ENCODE data around the gene CENPS. TPM values are rescaled to one million over a fixed set of nuclear protein-coding genes. Genes with fewer than 3 reads are reported as not detected.
A peak's percentile ranks its signal among the peaks of the same experiment; 100 is the strongest.
"Not testable (repeated sequence)": the region's sequence is repeated elsewhere in the genome, so short reads cannot be mapped to it uniquely, and the experiment has no call there.

Gene CENPS
- total RNA-seq, 1 donor from 2014 or later: 15.2 TPM

GRCh38 chr1:10400013-10400412, 30.2 kb upstream of the CENPS start:
- intact Hi-C loops (cut with micrococcal nuclease): no loop called here
- ChIA-PET CTCF (interaction anchor here (2.5 kb wide), 1 partner anchor 12 kb away, joined by 9 read pairs; no protein-coding TSS in a partner anchor), POLR2A (interaction anchor here (1.9 to 2.0 kb wide), 2 partner anchors 22 to 1508 kb away, joined by 5 to 8 read pairs; no protein-coding TSS in a partner anchor)
- DNase-seq (no peak), ATAC-seq (ENCODE audit: low read depth) (no peak)
- Mint-ChIP-seq H3K36me3 (ENCODE audit: low read depth) (peaks cover 41% of the 10 kb centered on the region), H3K9me3 (no peaks in the 10 kb centered on the region), H3K4me1 (peaks cover 22% of the 10 kb centered on the region), H3K27me3 (no peaks in the 10 kb centered on the region), H3K4me3 (peak overlapping the region; percentile 92), H3K27ac (peak overlapping the region; percentile 66)
- TF ChIP-seq, protein P1, sequence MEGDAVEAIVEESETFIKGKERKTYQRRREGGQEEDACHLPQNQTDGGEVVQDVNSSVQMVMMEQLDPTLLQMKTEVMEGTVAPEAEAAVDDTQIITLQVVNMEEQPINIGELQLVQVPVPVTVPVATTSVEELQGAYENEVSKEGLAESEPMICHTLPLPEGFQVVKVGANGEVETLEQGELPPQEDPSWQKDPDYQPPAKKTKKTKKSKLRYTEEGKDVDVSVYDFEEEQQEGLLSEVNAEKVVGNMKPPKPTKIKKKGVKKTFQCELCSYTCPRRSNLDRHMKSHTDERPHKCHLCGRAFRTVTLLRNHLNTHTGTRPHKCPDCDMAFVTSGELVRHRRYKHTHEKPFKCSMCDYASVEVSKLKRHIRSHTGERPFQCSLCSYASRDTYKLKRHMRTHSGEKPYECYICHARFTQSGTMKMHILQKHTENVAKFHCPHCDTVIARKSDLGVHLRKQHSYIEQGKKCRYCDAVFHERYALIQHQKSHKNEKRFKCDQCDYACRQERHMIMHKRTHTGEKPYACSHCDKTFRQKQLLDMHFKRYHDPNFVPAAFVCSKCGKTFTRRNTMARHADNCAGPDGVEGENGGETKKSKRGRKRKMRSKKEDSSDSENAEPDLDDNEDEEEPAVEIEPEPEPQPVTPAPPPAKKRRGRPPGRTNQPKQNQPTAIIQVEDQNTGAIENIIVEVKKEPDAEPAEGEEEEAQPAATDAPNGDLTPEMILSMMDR (IDR thresholded peaks at IDR 0.05): no peak

- intact Hi-C loops (cut with micrococcal nuclease): no loop called here
- Mint-ChIP-seq H3K4me1 (peaks cover 22% of the 10 kb centered on the region), H3K36me3 (ENCODE audit: low read depth) (peaks cover 44% of the 10 kb centered on the region), H3K9me3 (no peaks in the 10 kb centered on the region), H3K27me3 (no peaks in the 10 kb centered on the region), H3K27ac (no peak overlapping the region), H3K4me3 (no peak overlapping the region)
- TF ChIP-seq, protein P1 (IDR thresholded peaks at IDR 0.05): no peak
- ATAC-seq (ENCODE audit: low read depth) (no peak), DNase-seq (no peak)
- CTCF ChIA-PET: no interaction called here
- POLR2A ChIA-PET: no interaction called here
These were observed 29.0 kb upstream of the CENPS start for GRCh38 chr1:10401281-10401680.

DNA sequence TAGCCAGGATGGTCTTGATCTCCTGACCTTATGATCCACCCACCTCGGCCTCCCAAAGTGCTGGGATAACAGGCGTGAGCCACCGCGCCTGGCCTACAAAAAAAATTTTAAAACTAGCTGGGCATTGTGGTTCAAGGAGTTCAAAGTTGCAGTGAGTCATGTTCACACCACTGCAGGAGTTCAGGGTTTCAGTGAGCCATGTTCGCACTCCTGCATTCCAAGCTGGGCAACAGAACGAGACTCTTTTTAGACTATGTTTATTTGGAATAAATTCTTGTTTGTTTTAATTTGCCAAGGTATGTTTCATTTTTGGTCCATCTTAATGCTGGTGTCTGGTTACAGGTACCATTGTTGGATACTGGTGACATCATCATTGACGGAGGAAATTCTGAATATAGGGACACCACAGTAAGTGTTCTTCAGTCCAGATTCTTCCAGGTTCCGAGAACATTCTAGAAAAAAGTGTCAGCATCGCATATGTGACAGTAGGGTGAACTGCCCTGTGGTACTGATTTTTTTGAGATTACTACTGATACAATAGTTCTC, 27.4 kb upstream of the CENPS start:
- Mint-ChIP-seq H3K9me3 (no peaks in the 10 kb centered on the region), H3K4me3 (no peak overlapping the region)

GRCh38 chr1:10407201-10407600, 23.0 kb upstream of the CENPS start:
- H3K27me3 Mint-ChIP-seq: no peaks in the 10 kb centered on the region
- no peak overlapping the region for H3K27ac Mint-ChIP-seq
- H3K9me3 Mint-ChIP-seq: no peaks in the 10 kb centered on the region
- no peak overlapping the region for H3K4me3 Mint-ChIP-seq
- ChIA-PET CTCF (no interaction called here), POLR2A (interaction anchor here (0.7 kb wide), 1 partner anchor 20 kb away, joined by 5 read pairs; no protein-coding TSS in a partner anchor)
- no peaks in the 10 kb centered on the region for H3K4me1 Mint-ChIP-seq
- TF ChIP-seq, protein P1 (IDR thresholded peaks at IDR 0.05): no peak
- DNase-seq (no peak), ATAC-seq (ENCODE audit: low read depth) (no peak)
- intact Hi-C loops (cut with micrococcal nuclease): no loop called here
- H3K36me3 Mint-ChIP-seq (ENCODE audit: low read depth): peaks cover 83% of the 10 kb centered on the region

More for the DNA sequence above, 27.4 kb upstream of the CENPS start:
- ChIA-PET POLR2A (no interaction called here), CTCF (no interaction called here)
- intact Hi-C loops (cut with micrococcal nuclease): no loop called here
- peaks cover 19% of the 10 kb centered on the region for H3K4me1 Mint-ChIP-seq
- H3K27ac Mint-ChIP-seq: no peak overlapping the region
- peaks cover 60% of the 10 kb centered on the region for H3K36me3 Mint-ChIP-seq (ENCODE audit: low read depth)
- no peaks in the 10 kb centered on the region for H3K27me3 Mint-ChIP-seq
- no peak for ATAC-seq (ENCODE audit: low read depth)
- TF ChIP-seq, protein P1 (IDR thresholded peaks at IDR 0.05): no peak
- no peak for DNase-seq

- no peaks in the 10 kb centered on the region for H3K27me3 Mint-ChIP-seq
- DNase-seq: no peak
- ChIA-PET POLR2A (no interaction called here), CTCF (no interaction called here)
- no peaks in the 10 kb centered on the region for H3K9me3 Mint-ChIP-seq
- peak overlapping the region; percentile 53 for H3K27ac Mint-ChIP-seq
- intact Hi-C loops (cut with micrococcal nuclease): no loop called here
- peaks cover 4% of the 10 kb centered on the region for H3K4me1 Mint-ChIP-seq
- H3K36me3 Mint-ChIP-seq (ENCODE audit: low read depth): peaks cover 88% of the 10 kb centered on the region
- no peak overlapping the region for H3K4me3 Mint-ChIP-seq
- TF ChIP-seq, protein P1 (IDR thresholded peaks at IDR 0.05): no peak
- peak; percentile 34 for ATAC-seq (ENCODE audit: low read depth)
These were observed 14.9 kb upstream of the CENPS start for GRCh38 chr1:10415211-10415930.

GRCh38 chr1:10415967-10416366, 14.3 kb upstream of the CENPS start:
- H3K9me3 Mint-ChIP-seq; ATAC-seq (ENCODE audit: low read depth); H3K27ac Mint-ChIP-seq; CTCF ChIA-PET; POLR2A ChIA-PET; H3K4me3 Mint-ChIP-seq; H3K27me3 Mint-ChIP-seq; intact Hi-C loops (cut with micrococcal nuclease); DNase-seq; H3K4me1 Mint-ChIP-seq: not testable (repeated sequence)
- peaks cover 88% of the 10 kb centered on the region for H3K36me3 Mint-ChIP-seq (ENCODE audit: low read depth)

GRCh38 chr1:10418741-10419140, 11.5 kb upstream of the CENPS start:
- H3K4me1 Mint-ChIP-seq; POLR2A ChIA-PET; ATAC-seq (ENCODE audit: low read depth); H3K9me3 Mint-ChIP-seq; H3K27me3 Mint-ChIP-seq; H3K27ac Mint-ChIP-seq; CTCF ChIA-PET; H3K4me3 Mint-ChIP-seq; DNase-seq; intact Hi-C loops (cut with micrococcal nuclease): not testable (repeated sequence)
- H3K36me3 Mint-ChIP-seq (ENCODE audit: low read depth): peaks cover 66% of the 10 kb centered on the region
